ENCODE results near the gene UBXN2A.
A peak's percentile ranks its signal among the peaks of the same experiment; 100 is the strongest.
"Not testable (repeated sequence)": the region's sequence is repeated elsewhere in the genome, so short reads cannot be mapped to it uniquely, and the experiment has no call there.

Gene UBXN2A

GRCh38 chr2:24012521-24013188 lies 72.4 kb downstream of the UBXN2A start:
- DNase-seq (ENCODE audit: low spot score), result no peak

DNA sequence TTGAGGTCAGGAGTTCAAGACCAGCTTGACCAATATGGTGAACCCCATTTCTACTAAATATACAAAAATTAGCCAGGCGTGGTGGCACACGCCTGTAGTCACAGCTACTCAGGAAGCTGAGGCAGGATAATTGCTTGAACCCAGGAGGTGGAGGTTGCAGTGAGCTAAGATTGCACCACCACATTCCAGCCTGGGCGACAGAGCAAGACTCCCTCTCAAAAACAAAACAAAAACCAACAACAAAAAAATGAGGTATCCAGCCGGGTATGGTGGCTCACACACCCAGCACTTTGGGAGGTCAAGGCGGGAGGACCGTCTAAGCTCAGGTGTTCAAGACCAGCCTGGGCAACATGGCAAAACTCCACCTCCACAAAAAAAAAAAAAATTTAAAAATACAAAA lies 74.6 kb downstream of the UBXN2A start:
- not testable (repeated sequence) for DNase-seq (ENCODE audit: low spot score)

DNA sequence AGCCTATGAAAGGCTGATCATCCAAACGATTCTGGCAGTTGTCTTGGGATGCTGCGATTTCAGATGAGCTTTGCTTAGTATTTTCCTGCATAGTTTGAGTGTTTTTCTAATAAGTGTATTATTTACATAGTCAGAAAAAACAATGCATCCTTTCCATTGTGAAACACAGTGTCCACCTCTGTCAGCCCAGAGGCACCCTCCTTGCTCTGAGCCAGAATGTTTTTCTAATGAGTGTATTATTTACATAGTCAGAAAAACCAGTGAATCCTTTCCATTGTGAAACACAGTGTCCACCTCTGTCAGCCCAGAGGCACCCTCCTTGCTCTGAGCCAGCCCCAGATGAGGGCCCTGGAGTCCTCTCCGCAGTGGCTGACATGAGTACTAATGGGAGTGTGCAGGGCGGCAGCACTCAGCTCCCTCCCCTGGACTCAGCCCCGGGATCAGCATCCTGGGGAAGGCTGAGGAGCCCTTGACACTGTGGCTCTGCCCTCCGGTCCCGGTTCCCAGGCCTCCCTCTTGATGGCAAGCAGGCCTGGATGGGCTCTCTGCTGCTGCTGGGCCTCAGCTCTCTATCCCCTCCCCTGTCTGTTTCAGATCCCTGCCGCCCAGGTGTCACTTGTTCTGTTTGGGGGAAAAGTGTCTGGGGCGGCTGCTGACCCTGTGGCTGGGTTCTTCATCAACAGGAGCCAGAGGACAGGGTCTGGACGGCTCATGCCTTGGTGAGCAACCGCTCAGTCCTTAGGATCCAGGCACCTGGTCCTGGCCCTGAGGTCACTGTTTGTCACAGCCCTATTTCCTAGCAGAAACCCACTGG lies 75.5 kb downstream of the UBXN2A start:
- DNase-seq (ENCODE audit: low spot score), result no peak

DNA sequence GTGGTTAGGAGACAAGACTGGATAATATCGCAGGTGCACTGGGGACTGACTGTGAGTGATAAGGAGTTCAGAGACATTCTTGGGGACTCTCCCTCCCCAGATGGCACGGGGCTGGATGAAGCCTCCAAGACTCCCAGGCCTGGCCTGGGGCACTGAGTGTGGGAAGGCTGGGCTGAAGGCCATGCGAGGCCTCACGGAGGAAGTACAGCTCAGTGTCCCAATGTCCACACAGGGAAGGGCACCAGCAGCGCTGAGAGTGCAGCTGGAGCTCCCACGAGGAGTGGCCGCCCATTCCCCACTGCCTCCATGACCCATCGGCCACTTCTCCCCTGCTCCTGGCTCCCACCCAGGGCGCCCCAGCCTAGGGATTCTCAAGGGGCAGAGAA lies 76.1 kb downstream of the UBXN2A start:
- DNase-seq (ENCODE audit: low spot score), result no peak

DNA sequence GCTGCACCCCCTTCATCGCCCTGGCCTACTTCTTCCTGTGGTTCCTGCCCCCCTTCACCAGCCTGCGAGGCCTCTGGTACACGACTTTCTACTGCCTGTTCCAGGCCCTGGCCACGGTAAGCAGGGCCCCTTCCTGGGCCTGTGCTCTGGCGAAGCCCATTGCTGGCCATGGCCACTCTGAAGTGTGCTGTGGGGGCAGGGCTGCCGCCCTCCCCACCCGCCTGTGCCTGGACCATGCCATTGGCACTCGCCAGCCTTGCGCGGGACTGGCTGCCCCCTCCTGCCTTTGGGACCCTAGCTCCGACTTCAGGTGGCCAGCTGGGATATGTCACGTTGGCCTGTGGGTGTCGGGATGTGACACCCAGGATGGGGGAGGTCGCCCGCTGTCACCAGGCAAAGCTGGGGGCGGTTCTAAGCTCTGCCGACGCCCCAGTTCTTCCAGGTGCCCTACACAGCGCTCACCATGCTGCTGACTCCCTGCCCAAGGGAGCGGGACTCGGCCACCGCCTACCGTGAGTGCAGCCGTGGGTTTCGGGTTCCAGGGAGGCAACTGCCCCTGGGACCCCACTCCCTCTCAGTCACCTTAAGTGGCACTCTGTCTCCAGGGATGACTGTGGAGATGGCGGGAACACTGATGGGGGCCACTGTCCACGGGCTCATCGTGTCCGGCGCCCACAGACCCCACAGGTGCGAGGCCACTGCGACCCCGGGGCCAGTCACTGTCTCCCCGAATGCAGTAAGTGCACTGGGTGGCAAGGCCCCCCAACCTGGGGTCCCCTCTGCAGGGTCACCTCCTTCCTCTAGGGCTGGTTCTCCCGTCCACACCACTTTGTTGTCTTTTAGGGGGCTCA lies 76.8 kb downstream of the UBXN2A start:
- DNase-seq (ENCODE audit: low spot score), result no peak

DNA sequence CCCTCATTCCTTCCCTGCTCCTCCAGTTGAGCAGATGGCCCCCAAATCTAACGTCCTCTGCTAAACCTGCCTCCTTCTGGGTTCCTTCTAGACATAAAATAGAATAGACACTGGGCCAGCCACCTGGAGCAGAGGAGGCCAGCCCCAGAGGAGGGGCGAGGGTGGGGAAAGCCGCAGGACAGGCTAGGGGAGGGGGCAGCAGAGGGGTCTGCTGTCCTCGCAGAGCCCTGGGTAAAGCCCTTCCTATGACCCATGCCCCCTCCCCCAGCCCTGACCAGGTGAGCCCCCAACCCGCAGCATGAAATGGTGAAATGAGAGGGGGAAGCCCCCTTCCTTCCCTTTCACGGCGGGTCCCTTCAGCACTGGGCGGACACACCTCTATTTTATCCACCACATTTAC lies 77.4 kb downstream of the UBXN2A start:
- no peak for DNase-seq (ENCODE audit: low spot score)

- DNase-seq (ENCODE audit: low spot score), result no peak
Observed at GRCh38 chr2:24018241-24018640, 78.0 kb downstream of the UBXN2A start.

- DNase-seq (ENCODE audit: low spot score), result no peak
Observed at GRCh38 chr2:24019729-24020128, 79.5 kb downstream of the UBXN2A start.

DNA sequence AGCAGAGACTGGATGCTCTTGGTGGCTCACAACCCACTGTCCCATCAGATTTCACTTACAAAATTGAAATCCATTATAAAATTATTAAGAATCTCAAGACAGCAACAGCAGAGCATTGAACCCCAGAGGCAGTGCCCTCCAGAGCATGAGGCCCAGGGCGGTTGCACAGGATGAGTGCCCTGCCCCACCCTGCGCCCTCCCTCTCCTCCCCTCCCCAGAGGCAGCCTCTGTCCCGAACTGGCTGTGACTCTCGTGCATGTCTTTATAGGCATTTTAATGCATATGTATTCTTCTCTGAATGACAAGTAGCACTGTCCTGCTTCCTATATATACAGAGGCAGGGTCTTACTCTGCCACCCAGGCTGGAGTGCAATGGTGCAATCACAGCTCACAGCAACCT lies 80.0 kb downstream of the UBXN2A start:
- no peak for DNase-seq (ENCODE audit: low spot score)

- DNase-seq (ENCODE audit: low spot score), result peak; percentile 40
Observed at GRCh38 chr2:24021122-24021998, 81.1 kb downstream of the UBXN2A start.

GRCh38 chr2:24022324-24022974 lies 82.2 kb downstream of the UBXN2A start:
- no peak for DNase-seq (ENCODE audit: low spot score)

GRCh38 chr2:24022975-24023575 lies 82.8 kb downstream of the UBXN2A start:
- DNase-seq (ENCODE audit: low spot score), result no peak

GRCh38 chr2:24024018-24024417 lies 83.8 kb downstream of the UBXN2A start:
- DNase-seq (ENCODE audit: low spot score), result no peak

- no peak for DNase-seq (ENCODE audit: low spot score)
Observed at GRCh38 chr2:24024996-24025663, 84.9 kb downstream of the UBXN2A start.

DNA sequence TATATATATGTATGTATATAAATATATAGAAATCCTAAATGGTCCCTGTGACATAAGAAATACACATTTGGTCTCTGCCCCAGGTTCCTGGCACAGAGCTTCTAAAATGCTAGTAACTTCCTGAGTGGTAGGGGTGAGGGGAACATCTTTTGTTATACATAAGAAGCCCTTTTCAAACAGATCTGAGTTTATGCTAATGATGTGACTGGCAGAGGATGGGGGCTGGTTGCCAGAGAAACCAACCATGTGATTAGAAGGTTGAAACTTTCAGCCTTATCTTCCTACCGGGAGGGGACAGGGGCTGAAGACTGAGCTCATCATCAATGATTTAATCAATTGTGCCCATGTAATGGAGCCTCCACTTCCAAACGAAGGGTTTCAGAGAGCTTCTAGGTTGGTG lies 86.0 kb downstream of the UBXN2A start:
- no peak for DNase-seq (ENCODE audit: low spot score)

DNA sequence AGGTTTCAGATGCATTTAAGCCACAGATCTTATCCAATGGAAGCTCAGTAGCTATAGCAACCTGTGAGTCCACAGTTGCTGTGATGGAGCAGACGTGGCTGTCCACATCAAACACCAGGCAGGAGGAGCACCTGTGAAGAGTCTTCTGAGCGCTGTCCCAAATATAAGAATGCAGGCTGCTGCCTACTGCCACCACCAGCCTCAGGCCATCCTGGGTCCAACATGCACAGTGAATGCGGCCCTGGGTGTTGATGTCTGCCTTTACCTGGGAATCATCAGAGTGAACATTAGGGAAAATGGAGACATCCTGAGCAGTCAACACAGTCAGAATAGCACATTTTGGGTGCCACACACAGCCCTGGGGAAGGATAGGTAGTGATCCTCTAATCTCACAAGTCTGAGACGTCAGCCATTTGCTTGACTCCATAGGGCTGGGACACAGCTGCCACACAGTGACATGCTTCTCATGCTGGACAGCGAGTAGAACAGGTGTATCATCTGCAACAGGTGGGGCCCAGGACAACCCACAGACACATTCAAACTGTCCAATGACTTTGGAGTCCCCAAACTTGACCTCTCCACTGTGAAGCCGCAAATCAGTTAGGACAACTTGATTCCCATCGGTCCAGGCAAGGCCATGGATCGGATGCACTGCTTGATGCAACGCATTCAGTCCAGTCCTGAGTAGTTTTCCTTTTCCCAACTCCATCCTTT lies 98.7 kb downstream of the UBXN2A start:
- DNase-seq (ENCODE audit: low spot score), result no peak

- DNase-seq (ENCODE audit: low spot score), result no peak
Observed at GRCh38 chr2:24040511-24040910, 100.2 kb downstream of the UBXN2A start.

DNA sequence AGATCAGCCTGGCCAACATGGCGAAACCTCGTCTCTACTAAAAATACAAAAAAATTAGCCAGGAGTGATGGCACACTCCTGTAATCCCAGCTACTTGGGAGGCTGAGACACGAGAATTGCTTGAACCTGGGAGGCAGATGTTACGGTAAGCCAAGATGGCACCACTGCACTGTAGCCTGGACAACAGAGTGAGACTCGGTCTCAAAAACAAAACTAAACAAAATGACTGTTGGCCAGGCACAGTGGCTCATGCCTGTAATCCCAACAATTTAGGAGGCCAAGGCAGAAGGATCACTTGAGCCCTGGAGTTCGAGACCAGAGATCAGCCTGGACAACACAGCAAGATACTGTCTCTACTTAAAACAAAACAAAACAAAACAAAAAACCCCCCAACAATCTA lies 102.9 kb downstream of the UBXN2A start:
- DNase-seq (ENCODE audit: low spot score), result not testable (repeated sequence)
